ENCODE data around the gene NDUFV3. TPM values are rescaled to one million over a fixed set of nuclear protein-coding genes. Genes with fewer than 3 reads are reported as not detected.

NDUFV3 gene
- total and polyA plus RNA-seq, 2 donors (not counting 3 experiments of a cell fraction or from before 2014, with no cell fraction given) = 13.4 to 45.7 TPM

DNA sequence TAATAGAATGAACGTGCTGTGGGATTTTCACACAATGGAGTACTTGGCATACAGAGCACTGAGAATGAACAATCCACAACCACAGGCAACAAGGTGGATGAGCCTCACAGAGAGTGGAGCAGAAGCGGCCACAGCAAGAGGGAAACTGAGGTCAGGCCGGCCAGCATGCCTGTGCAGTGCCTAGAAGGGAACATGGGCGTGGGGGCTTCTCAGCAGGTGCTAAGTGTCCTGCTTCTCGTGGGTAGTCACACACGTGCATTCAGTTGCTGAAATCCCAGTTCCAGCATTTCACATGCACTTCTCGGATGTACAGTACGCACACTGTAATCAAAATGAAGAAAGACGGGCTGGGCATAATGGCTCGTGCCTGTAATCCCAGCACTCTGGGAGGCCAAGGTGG lies 46.9 kb upstream of the NDUFV3 start:
- intact Hi-C loops (cut with micrococcal nuclease) = no loop called here
- no peaks in the 10 kb centered on the region for H3K9me1 ChIP-seq (replicated peaks; ENCODE audit: control insufficient read depth, extremely low read depth, insufficient read depth, low read length)
- FAIRE-seq (no peak), DNase-seq (ENCODE audit: low read depth, low spot score) (no peak)
- H3K9me3 ChIP-seq (replicated peaks; ENCODE audit: control insufficient read depth, insufficient read depth, low read length) = no peaks in the 10 kb centered on the region
- no peaks in the 10 kb centered on the region for H3K27me3 ChIP-seq (ENCODE audit: control insufficient read depth in 2 of 2, insufficient read depth in 2 of 2, low read length in 2 of 2)
- POLR2A ChIA-PET = no interaction called here
- no peak overlapping the region for H3K27ac ChIP-seq (ENCODE audit: insufficient read depth, low read depth, low read length)
- H3K9ac ChIP-seq (replicated peaks; ENCODE audit: extremely low read depth, insufficient read depth, low read length) = no peak overlapping the region
- CTCF ChIA-PET = no interaction called here
- no peaks in the 10 kb centered on the region for H4K20me1 ChIP-seq (replicated peaks; ENCODE audit: control insufficient read depth, extremely low read depth, insufficient read depth, low read length)
- no peak for TF ChIP-seq POLR2AphosphoS5 (IDR thresholded peaks at IDR 0.05; ENCODE audit: insufficient read depth, low read depth, low read length)
- TF ChIP-seq GATA2 (IDR thresholded peaks at IDR 0.05; ENCODE audit: insufficient read depth, insufficient read length, low read depth, low read length) = no peak
- no peak for TF ChIP-seq FOS (IDR thresholded peaks at IDR 0.05; ENCODE audit: borderline replicate concordance, insufficient read depth, low read length)
- TF ChIP-seq POLR2A (IDR thresholded peaks at IDR 0.05; ENCODE audit: low read depth, low read length) = no peak
- TF ChIP-seq, protein P1, sequence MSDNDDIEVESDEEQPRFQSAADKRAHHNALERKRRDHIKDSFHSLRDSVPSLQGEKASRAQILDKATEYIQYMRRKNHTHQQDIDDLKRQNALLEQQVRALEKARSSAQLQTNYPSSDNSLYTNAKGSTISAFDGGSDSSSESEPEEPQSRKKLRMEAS (IDR thresholded peaks at IDR 0.05; ENCODE audit: insufficient read depth, insufficient read length) = no peak
- no peak for TF ChIP-seq JUN (IDR thresholded peaks at IDR 0.05; ENCODE audit: borderline replicate concordance, insufficient read depth, insufficient read length, low read depth)
- TF ChIP-seq, protein P2, sequence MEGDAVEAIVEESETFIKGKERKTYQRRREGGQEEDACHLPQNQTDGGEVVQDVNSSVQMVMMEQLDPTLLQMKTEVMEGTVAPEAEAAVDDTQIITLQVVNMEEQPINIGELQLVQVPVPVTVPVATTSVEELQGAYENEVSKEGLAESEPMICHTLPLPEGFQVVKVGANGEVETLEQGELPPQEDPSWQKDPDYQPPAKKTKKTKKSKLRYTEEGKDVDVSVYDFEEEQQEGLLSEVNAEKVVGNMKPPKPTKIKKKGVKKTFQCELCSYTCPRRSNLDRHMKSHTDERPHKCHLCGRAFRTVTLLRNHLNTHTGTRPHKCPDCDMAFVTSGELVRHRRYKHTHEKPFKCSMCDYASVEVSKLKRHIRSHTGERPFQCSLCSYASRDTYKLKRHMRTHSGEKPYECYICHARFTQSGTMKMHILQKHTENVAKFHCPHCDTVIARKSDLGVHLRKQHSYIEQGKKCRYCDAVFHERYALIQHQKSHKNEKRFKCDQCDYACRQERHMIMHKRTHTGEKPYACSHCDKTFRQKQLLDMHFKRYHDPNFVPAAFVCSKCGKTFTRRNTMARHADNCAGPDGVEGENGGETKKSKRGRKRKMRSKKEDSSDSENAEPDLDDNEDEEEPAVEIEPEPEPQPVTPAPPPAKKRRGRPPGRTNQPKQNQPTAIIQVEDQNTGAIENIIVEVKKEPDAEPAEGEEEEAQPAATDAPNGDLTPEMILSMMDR (IDR thresholded peaks at IDR 0.05; ENCODE audit: extremely low read depth in 1 of 2, insufficient read depth in 1 of 2, low read depth in 1 of 2, low read length in 2 of 2) = no peak
- no peak for TF ChIP-seq MYC (IDR thresholded peaks at IDR 0.05; ENCODE audit: low read depth, low read length)
- TF ChIP-seq EZH2 (IDR thresholded peaks at IDR 0.05; ENCODE audit: borderline replicate concordance, low read depth, low read length, severe bottlenecking) = no peak
- dilution Hi-C loops (cut with MboI; ENCODE audit: extremely low pct_ligation_motif_present, low sequenced_read_pairs) = no loop called here
- H3K4me1 ChIP-seq (ENCODE audit: control insufficient read depth, extremely low read depth, insufficient read depth, low read length) = no peaks in the 10 kb centered on the region
- no peak overlapping the region for H3K4me2 ChIP-seq (ENCODE audit: insufficient read depth, low read length)
- H2AFZ ChIP-seq (ENCODE audit: low read depth, low read length) = no peak overlapping the region
- H3K36me3 ChIP-seq (ENCODE audit: control insufficient read depth in 2 of 2, extremely low read depth in 1 of 2, insufficient read depth in 2 of 2, low read length in 2 of 2) = peaks cover 7 to 32% of the 10 kb centered on the region in 2 experiments
- peaks cover 36% of the 10 kb centered on the region for H3K79me2 ChIP-seq (ENCODE audit: control insufficient read depth, insufficient read depth, low read length)
- no peak overlapping the region for H3K4me3 ChIP-seq (replicated peaks in 1 of 3; ENCODE audit: insufficient read depth in 1 of 3, low read depth in 1 of 3, low read length in 3 of 3)
- BruUV-seq (replicated peaks) = no TSS peak
